GM08714 (cell line): ENCODE data around the gene HDAC8.

ENCODE experiments used
- H3K4me3 ChIP-seq: fragments of 200-500 bp; sonication (Bioruptor generic); 2 replicates; pipeline ENCODE4 v1.5.1; 2014; ENCODE audit warnings: mild to moderate bottlenecking, low read length, inconsistent platforms
- ZNF274 ChIP-seq: IDR thresholded peaks from 2 replicates; pipeline ENCODE4 v1.6.1; 2012; ENCODE audit warnings: mild to moderate bottlenecking, low read depth, low read length

Gene HDAC8

GRCh38 chrX:72393836-72394517 is 178.7 kb downstream of the HDAC8 start:
- no peak overlapping the region for H3K4me3 ChIP-seq
- TF ChIP-seq ZNF274, result no peak

GRCh38 chrX:72392816-72393800 is 179.5 kb downstream of the HDAC8 start:
- no peak overlapping the region for H3K4me3 ChIP-seq

GRCh38 chrX:72392042-72392441 is 180.6 kb downstream of the HDAC8 start:
- no peak for TF ChIP-seq ZNF274
- H3K4me3 ChIP-seq, result no peak overlapping the region

More at GRCh38 chrX:72392816-72393800, 179.5 kb downstream of the HDAC8 start:
- no peak for TF ChIP-seq ZNF274

GRCh38 chrX:72387247-72387646 is 185.4 kb downstream of the HDAC8 start:
- TF ChIP-seq ZNF274, result no peak
- H3K4me3 ChIP-seq, result no peak overlapping the region

GRCh38 chrX:72382202-72382595 is 190.4 kb downstream of the HDAC8 start:
- TF ChIP-seq ZNF274, result no peak
- H3K4me3 ChIP-seq, result no peak overlapping the region

GRCh38 chrX:72381439-72382201 is 191.0 kb downstream of the HDAC8 start:
- TF ChIP-seq ZNF274, result no peak
- H3K4me3 ChIP-seq, result no peak overlapping the region

- no peak for TF ChIP-seq ZNF274
- H3K4me3 ChIP-seq, result no peak overlapping the region
Measured at GRCh38 chrX:72376124-72376523, 196.5 kb downstream of the HDAC8 start.

GRCh38 chrX:72373136-72373535 is 199.5 kb downstream of the HDAC8 start:
- no peak for TF ChIP-seq ZNF274
- H3K4me3 ChIP-seq, result no peak overlapping the region

GRCh38 chrX:72372735-72373134 is 199.9 kb downstream of the HDAC8 start:
- no peak for TF ChIP-seq ZNF274
- no peak overlapping the region for H3K4me3 ChIP-seq

- H3K4me3 ChIP-seq, result no peak overlapping the region
- no peak for TF ChIP-seq ZNF274
Measured at GRCh38 chrX:72371405-72371804, 201.2 kb downstream of the HDAC8 start.

GRCh38 chrX:72368796-72369195 is 203.8 kb downstream of the HDAC8 start:
- TF ChIP-seq ZNF274, result no peak
- H3K4me3 ChIP-seq, result no peak overlapping the region

GRCh38 chrX:72367516-72367915 is 205.1 kb downstream of the HDAC8 start:
- no peak for TF ChIP-seq ZNF274
- H3K4me3 ChIP-seq, result no peak overlapping the region

GRCh38 chrX:72366701-72367454 is 205.8 kb downstream of the HDAC8 start:
- TF ChIP-seq ZNF274, result no peak
- H3K4me3 ChIP-seq, result no peak overlapping the region

- no peak for TF ChIP-seq ZNF274
- no peak overlapping the region for H3K4me3 ChIP-seq
Measured at GRCh38 chrX:72366178-72366577, 206.5 kb downstream of the HDAC8 start.

GRCh38 chrX:72365126-72365525 is 207.5 kb downstream of the HDAC8 start:
- TF ChIP-seq ZNF274, result no peak
- H3K4me3 ChIP-seq, result no peak overlapping the region
